22Rv1 (cell line): Measurements from ENCODE around the gene CHSY1.

ENCODE experiments used
- CTCF ChIP-seq: fragments of 450-650 bp; IDR thresholded peaks from 2 replicates; pipeline ENCODE4 v1.5.1; 2017; ENCODE audit warnings: mild to moderate bottlenecking
- ZFX ChIP-seq: fragments of 450-650 bp; IDR thresholded peaks from 2 replicates; pipeline ENCODE4 v1.6.1; 2017; ENCODE audit warnings: antibody characterized with exemption, borderline replicate concordance

- peak; percentile 77 for TF ChIP-seq CTCF
- no peak for TF ChIP-seq ZFX
Observed at GRCh38 chr15:101269479-101270223, 17.8 kb upstream of the CHSY1 start.
